ENCODE measurements around the gene SPATA12.

GRCh38 chr3:57080171-57080570, 19.7 kb downstream of the SPATA12 start:
- TF ChIP-seq, protein P1, sequence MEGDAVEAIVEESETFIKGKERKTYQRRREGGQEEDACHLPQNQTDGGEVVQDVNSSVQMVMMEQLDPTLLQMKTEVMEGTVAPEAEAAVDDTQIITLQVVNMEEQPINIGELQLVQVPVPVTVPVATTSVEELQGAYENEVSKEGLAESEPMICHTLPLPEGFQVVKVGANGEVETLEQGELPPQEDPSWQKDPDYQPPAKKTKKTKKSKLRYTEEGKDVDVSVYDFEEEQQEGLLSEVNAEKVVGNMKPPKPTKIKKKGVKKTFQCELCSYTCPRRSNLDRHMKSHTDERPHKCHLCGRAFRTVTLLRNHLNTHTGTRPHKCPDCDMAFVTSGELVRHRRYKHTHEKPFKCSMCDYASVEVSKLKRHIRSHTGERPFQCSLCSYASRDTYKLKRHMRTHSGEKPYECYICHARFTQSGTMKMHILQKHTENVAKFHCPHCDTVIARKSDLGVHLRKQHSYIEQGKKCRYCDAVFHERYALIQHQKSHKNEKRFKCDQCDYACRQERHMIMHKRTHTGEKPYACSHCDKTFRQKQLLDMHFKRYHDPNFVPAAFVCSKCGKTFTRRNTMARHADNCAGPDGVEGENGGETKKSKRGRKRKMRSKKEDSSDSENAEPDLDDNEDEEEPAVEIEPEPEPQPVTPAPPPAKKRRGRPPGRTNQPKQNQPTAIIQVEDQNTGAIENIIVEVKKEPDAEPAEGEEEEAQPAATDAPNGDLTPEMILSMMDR (IDR thresholded peaks at IDR 0.05; ENCODE audit: extremely low read depth in 1 of 2, insufficient read depth in 1 of 2, low read depth in 1 of 2, low read length in 2 of 2) = no peak
- TF ChIP-seq POLR2A (IDR thresholded peaks at IDR 0.05; ENCODE audit: low read depth, low read length) (no peak), POLR2AphosphoS5 (IDR thresholded peaks at IDR 0.05; ENCODE audit: insufficient read depth, low read depth, low read length) (no peak), MYC (IDR thresholded peaks at IDR 0.05; ENCODE audit: low read depth, low read length) (no peak), EZH2 (IDR thresholded peaks at IDR 0.05; ENCODE audit: borderline replicate concordance, low read depth, low read length, severe bottlenecking) (no peak), JUN (IDR thresholded peaks at IDR 0.05; ENCODE audit: borderline replicate concordance, insufficient read depth, insufficient read length, low read depth) (no peak), GATA2 (IDR thresholded peaks at IDR 0.05; ENCODE audit: insufficient read depth, insufficient read length, low read depth, low read length) (no peak), FOS (IDR thresholded peaks at IDR 0.05; ENCODE audit: borderline replicate concordance, insufficient read depth, low read length) (no peak)
- TF ChIP-seq, protein P2, sequence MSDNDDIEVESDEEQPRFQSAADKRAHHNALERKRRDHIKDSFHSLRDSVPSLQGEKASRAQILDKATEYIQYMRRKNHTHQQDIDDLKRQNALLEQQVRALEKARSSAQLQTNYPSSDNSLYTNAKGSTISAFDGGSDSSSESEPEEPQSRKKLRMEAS (IDR thresholded peaks at IDR 0.05; ENCODE audit: insufficient read depth, insufficient read length) = no peak

Data from endothelial cell of umbilical vein (primary cell).